NCI-H1105 treated with DMSO at 0.1 percent for 48 hours (cell line): ENCODE data around the gene MARVELD1.

Experiments used
- DNase-seq: peaks from one replicate; lab custom pipeline; 2025; lab: John Stamatoyannopoulos, UW

Gene MARVELD1

GRCh38 chr10:97721871-97722780 is 8.6 kb downstream of the MARVELD1 start:
- DNase-seq: no peak

DNA sequence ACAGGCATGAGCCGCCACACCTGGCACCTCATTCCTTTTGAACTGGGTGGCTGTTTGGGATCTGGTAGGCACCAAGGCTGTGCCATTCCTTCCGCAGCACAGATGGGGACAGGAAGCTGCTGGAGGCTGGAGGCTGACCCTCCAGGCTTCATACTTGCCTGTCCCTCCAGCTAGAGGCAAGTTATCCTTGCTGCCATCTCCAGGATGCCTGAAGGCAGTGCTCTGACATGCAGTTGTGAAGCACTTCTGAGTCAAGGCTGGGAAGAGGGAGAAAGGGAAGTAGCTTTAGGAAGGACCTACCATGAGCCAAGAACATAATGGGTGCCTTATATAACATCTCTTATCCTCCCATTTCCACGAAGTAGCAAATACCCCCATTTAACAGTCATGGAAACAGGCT is 9.5 kb downstream of the MARVELD1 start:
- no peak for DNase-seq

GRCh38 chr10:97724341-97724941 is 10.9 kb downstream of the MARVELD1 start:
- DNase-seq: no peak

DNA sequence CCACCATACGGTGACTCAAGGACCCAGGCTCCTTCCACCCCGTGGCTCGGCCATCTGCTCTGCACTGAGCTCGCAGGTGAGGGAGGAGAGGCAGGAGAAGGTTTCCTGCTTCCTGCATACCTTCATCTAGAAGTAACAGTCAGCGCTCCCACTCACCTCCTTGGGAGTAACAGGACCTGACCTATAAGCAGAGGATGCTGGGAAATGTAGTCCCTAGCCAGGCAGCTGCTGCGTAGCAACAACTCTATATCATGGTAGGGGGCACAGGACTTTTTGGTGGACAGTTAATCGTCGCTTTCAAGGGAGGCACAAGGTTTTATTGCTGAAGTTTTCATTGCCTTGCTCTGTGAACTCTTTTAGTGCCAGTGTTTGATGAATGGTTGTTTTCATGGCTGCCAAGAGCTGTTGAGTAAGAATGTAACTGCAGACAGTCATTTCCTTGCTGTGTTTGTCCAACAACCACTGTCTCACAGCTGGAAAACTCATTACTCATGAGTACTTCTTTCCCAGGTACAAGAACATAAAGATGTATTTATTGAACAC is 13.2 kb downstream of the MARVELD1 start:
- DNase-seq: no peak

DNA sequence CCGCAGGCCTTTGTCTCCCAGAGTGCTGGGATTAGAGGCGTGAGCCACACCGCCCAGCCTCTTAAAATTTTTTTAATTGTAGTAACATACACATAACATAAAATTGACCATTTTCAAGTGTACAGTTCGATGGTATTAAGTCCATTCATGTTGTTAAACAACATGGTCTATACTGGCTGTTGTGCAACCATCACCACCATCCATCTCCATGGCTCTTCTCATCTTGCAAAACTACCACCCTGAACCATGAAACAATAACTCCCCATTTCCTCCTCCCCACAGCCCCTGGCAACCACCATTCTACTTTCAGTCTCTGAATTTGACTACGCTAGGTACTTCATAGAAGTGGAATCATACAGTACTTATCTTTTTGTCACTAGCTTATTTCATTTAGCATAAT is 15.5 kb downstream of the MARVELD1 start:
- DNase-seq: no peak

DNA sequence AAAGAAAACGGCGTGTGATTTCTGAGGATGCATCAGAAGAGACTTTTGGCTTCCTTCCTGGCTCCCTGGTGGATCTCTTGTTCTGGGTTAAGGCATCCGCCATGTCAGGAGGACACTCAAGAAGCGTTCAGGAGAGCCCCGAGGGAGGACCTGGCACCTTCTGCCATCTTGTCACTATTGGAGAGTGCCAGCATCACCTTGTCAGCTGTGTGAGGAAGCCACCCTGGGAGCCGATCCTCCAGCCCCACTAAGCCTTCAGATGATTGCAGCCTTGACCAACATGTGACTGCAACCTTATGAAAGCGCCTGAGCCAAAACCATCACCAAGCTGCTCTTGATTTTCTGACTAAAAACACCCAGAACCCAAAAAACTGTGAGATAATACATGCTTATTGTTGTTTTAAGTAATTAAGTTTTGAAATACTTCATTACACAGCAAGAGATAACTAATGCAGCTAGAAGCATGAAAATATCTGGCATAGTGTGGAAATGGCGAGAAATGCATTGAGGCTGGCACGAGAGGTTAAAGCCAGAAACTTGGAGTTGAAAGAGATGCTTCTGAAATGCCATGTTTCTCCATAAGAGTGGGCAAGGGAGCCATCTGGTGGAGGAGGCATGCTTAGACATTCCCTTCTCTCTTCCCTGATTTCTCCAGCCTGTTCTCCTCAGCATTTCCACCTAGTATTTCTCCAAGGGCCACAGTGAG is 18.0 kb downstream of the MARVELD1 start:
- DNase-seq: peak; percentile 55

DNA sequence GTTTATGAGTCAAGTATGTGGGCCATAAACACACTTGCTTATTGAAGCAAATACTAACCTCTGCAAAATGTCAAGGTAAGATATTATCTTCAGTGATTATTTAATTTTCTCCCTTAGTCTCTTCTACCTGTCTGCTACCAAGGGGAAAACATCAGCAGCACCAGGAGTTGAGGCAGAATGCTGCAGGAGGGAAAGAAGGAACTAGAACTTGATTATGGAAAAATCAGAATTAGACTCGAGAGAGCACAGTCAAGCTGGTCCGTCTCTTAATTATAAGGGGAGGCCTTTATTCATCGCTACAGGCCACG is 18.5 kb downstream of the MARVELD1 start:
- no peak for DNase-seq

GRCh38 chr10:97733256-97733655 is 19.7 kb downstream of the MARVELD1 start:
- no peak for DNase-seq

DNA sequence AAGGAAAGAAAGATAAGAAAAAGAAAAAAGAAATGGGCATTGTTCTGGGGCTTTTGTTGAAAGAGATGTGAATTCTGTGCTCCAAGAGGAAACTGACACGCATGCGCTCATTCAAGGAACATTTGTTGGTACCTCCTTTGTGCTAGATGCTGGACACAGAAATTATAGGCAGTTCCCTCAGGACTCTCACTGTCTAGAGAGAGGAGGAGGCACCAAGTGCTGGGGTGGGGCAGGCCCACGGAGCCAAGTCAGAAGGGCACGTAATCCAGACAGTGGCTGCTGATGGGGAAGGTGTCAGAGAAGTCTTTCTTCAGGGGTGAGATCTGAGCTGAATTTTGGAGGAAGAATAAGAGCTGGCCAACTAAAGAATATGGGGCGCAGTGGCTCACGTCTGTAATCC is 20.5 kb downstream of the MARVELD1 start:
- DNase-seq: no peak

- DNase-seq: no peak
These were observed 22.9 kb downstream of the MARVELD1 start for GRCh38 chr10:97736403-97736901.

GRCh38 chr10:97736902-97737769 is 23.6 kb downstream of the MARVELD1 start, which contains the start of gene ZFYVE27:
TSS of gene ZFYVE27 (plus strand) at chr10:97737128. CDS start at chr10:97738478, 1,350 bp downstream.
- peak; percentile 77 for DNase-seq

DNA sequence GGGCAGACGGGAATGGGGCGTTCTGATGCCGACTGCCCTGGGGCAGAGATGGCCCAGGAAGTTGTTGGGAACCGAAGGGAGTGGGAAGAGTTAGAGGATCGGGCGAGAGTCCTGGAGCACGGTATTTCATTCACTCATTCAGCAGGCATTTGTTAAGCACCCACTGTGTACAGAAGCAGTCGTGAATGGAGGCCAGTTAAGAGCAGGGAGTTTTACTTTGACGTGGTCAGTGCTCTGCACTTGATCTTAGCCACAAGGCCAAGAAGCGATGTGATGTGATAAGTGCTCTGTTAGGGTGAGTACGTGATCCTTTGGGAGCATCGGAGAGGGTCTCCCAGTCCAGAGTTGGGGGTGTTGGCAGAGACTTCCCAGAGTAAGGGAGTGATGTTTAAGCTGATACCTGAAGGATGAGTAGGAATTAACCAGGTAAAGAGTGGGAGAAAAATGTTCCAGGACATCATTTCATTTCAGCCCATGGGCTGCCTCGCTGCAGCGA is 24.3 kb downstream of the MARVELD1 start:
- no peak for DNase-seq

DNA sequence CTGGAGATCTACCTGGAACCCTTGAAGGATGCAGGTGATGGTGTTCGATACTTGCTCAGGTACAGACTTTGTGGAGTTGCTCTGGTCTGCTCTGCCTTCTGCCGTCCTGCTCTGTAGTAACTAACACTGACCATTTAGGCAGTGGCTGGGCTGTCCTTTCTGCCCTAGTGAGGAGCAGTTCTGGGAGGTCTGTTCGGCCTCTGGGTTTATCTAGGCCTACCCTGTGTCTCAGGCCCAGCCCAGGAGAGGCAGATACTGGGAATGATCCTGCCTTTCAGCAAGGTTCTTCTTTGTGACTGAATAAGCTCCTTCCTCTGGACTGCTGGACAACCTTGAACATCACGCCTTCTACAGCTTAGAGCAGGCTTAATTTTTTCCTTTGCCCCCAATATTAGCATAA is 25.1 kb downstream of the MARVELD1 start:
- DNase-seq: no peak

- DNase-seq: no peak
These were observed 27.1 kb downstream of the MARVELD1 start for GRCh38 chr10:97740613-97741012.

- DNase-seq: no peak
These were observed 29.8 kb downstream of the MARVELD1 start for GRCh38 chr10:97743169-97743943.

DNA sequence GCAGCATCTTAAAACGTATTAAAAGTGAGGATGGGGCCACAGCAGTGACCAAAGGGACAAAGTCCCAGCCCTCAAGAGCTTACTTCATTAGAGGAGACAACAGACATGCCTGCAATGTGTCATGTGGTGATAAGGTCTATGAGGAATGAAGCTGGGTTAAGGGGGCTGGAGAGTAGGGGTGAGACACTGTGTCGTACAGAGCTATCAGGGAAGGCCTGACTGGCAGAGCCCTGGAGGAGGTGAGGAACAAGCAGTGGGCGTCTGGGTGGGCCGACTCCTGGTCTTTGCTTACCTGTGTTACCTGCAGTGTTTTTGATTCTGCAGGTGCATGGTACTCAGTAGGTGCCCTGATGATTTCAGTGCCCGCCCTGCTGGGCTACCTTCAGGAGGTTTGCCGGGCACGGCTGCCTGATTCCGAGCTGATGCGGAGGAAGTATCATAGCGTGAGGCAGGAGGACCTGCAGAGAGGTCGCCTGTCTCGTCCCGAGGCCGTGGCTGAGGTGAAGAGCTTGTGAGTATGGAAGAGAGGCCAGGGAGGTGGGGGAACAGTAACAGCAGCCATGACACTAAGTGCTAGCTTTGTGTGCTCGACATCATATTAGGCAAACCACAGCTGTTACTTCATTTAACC is 31.0 kb downstream of the MARVELD1 start:
- no peak for DNase-seq

DNA sequence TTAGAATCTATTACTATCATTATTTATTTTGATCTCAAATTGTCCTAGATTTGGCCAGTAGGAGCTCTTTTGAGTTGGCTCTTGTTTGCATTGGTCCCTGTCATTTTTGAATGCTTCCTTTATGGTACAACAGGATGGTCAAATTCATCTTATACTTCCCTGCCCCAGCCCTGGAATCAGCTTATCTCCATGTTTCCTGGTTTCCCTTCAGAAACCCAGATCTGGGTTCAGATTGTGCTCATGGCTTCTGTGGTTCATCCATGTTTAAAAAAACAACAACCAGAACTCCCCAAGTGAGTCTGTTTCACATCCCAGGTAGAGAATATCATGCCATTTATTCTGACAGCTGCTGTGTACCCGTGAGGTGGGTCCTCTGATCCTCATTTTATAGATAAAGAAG is 34.0 kb downstream of the MARVELD1 start:
- no peak for DNase-seq

DNA sequence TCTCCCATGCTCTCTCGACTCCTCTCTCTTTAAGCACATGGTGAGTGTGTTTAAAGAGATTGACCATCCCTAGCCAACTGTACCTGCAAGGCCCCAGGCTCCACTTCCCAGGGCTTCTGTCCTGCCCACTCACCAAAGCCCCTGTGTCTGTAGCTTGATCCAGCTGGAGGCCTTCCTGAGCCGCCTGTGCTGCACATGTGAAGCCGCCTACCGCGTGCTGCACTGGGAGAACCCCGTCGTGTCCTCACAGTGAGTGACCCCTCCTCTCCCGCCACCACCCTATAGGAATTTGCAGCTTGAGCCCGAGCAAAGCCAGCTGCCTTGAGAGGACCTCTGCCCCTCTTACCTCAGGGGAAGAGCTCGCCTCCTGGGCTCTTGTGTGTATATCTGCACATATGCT is 34.6 kb downstream of the MARVELD1 start:
- DNase-seq: no peak

DNA sequence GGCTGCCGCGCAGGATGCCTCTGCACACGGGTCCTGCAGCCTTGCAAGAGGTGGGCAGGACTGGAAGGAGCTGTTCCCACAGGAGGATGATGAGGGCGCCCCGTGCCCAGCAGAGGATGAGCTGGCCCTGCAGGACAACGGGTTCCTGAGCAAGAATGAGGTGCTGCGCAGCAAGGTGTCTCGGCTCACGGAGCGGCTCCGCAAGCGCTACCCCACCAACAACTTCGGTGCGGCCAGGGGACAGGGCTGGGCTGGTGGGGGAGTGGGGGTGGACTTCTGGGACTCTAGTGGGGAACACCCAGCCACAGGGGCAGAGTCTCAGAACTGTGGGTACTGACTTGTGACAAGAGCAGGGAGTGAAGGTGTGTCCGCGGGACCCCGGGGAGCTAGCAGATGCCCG is 39.4 kb downstream of the MARVELD1 start:
- DNase-seq: no peak

DNA sequence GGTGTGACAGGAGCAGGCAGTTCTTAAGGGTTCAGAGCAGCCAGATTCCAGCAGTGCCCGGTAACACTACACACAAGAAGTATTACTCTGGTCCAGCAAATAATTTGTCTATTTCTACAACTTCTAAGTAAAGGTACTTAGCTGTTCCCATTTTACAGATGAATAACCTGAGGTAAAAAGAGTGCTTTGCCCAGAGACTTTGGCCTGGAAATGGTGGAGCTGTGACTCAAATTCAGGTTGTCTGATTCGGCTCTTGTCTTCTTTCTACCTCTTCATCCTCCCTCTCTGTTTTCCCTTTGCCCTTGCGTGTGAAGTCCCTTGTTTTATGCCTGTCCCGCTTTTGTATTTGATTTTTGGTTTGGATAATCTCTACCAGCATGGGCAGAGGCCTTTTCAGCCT is 41.2 kb downstream of the MARVELD1 start:
- no peak for DNase-seq
